Neuron (in vitro differentiated cells): ENCODE data around the gene COBL.

Experiments
- H2AFZ ChIP-seq: one replicate; pipeline ENCODE4 v1.6.1; 2013; ENCODE audit warnings: low read depth, mild to moderate bottlenecking, inconsistent platforms, low read length, moderate library complexity
- H3K27me3 ChIP-seq: one replicate; pipeline ENCODE4 v1.6.1; 2013; ENCODE audit warnings: low read length; ENCODE audit not compliant: insufficient read depth
- H3K36me3 ChIP-seq: one replicate; pipeline ENCODE4 v1.6.1; 2013; ENCODE audit warnings: low read length; ENCODE audit not compliant: insufficient read depth
- H3K4me1 ChIP-seq: one replicate; pipeline ENCODE4 v1.6.1; 2013; ENCODE audit warnings: low read length; ENCODE audit not compliant: insufficient read depth
- H3K4me3 ChIP-seq: 2 replicates; pipeline ENCODE4 v1.5.1; 2013; ENCODE audit warnings: mild to moderate bottlenecking, low read length, moderate library complexity
- H3K9me3 ChIP-seq: one replicate; pipeline ENCODE4 v1.6.1; 2013; ENCODE audit warnings: low read length

Gene COBL

DNA sequence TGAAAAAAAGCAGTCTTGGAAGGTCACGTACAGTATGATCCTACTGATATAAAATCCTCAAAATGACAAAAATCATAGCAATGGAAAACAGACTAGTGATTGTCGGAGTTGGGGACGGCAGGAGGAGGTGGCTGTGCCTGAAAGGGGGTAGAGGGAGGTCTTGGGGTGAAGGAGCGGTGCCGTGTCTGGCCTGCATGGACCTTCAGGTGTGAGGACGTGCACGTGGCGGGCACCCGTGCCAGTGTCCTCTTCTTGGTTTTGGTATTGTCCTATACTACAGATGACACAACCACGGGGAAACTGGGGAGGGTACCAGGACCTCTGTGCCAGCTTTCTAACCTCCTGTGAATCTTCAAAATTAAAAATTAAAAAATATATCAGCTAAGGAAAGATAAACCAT, 73.0 kb downstream of the COBL start:
- peaks cover under 1% of the 10 kb centered on the region for H3K4me1 ChIP-seq
- no peaks in the 10 kb centered on the region for H3K27me3 ChIP-seq
- H2AFZ ChIP-seq, result no peak overlapping the region
- no peak overlapping the region for H3K4me3 ChIP-seq
- H3K36me3 ChIP-seq, result no peaks in the 10 kb centered on the region
- no peaks in the 10 kb centered on the region for H3K9me3 ChIP-seq

DNA sequence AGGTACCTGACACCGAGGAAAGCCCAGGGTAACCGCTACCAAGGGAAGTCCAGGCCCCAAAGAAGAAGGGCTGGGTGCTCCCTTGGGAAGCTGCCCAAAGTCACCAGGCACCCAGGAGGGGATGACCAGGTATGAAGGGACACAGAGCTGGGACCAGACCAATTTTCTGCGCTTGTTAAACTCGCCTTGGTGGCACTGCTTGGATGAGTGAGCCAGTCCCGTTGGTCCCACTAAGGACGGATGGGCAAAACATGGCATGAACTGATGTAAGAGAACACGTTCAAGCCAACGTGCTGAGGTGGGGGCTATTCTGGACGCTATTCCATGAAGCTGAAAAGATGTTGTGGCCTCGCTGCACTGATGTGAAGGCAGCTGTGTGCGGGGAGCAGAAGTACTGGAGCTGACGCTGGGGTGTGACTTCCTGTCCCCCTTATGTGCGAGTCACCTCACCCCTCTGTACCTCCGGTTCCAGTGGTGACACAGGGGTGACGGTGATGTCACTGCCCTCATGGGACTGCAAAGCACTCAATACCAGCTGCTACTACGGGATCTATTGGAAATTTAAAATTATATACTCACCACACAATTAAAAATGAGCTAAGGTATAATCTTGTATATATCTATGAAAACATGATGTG, 73.6 kb downstream of the COBL start:
- no peak overlapping the region for H2AFZ ChIP-seq
- H3K36me3 ChIP-seq, result no peaks in the 10 kb centered on the region
- no peak overlapping the region for H3K4me3 ChIP-seq
- no peaks in the 10 kb centered on the region for H3K9me3 ChIP-seq
- H3K27me3 ChIP-seq, result no peaks in the 10 kb centered on the region
- peaks cover 6% of the 10 kb centered on the region for H3K4me1 ChIP-seq

DNA sequence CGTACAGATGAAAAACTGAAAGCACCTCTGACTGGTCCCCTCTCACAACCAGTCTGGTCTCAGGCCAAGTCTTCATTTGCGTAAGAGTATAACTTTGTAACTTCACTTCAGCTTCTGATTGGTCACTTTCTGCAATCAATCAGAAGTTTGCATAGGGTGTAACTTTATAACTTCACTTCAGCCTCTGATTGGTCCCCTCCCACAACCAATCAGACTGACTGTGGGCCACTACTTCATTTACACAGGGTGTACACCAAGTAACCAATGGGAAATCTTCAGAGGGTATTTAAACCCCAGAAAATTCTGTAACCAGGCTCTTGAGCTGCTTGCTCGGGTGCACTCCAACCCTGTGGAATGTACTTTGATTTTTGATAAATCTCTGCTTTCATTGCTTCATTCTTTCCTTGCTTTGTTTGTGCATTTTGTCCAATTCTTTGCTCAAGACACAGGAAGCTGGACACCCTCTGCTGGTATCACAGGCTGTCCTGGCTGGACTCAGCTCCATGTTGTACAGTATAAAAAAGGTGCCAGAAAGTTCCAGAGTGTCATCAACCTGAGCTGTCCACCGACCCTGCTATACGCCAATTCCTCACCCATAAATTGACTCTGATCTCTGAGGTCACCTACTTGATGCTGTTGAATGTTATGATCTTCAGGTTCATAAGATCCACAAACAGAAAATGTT, 74.5 kb downstream of the COBL start:
- Histone ChIP-seq H3K4me3 (no peak overlapping the region), H2AFZ (no peak overlapping the region), H3K4me1 (peaks cover 6% of the 10 kb centered on the region), H3K9me3 (no peaks in the 10 kb centered on the region), H3K36me3 (no peaks in the 10 kb centered on the region), H3K27me3 (no peaks in the 10 kb centered on the region)

DNA sequence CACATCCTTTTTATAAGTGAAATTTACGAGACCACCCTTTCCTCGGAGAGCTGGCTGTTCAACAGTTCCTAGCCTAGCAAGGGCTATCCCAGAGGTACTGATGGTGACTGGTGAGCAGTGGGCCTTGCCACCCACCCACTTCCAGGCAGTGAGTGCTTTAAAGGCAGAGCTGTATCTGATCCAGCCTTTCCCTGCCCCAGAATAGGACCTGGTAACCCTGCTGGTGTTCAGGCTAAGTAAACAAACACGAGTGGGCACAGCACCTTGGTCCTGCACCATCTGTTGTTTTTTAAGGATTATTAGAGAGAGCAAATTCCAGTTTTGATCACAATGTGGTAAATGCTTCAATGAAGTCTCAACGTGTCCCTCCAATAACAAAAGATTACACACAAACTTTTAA, 75.7 kb downstream of the COBL start:
- no peaks in the 10 kb centered on the region for H3K9me3 ChIP-seq

DNA sequence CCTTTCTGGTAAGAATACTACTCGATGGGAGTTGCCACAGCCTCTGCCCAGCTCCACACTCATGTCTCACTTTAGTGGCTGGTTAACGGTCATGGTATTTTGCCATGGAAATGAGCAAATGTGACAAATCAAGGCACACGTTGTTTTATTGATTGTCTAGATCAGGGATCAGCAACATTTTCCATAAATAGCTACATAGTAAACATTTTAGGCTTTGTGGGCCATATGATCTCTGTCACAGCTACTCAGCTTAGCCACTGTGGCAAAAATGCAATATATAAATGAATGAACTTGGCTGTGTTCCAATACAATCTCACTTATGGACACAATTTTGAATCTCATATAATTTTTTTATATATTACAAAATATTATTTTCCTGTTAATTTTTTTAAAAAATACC, 76.9 kb downstream of the COBL start:
- peaks cover 6% of the 10 kb centered on the region for H3K4me1 ChIP-seq
- H2AFZ ChIP-seq, result no peak overlapping the region
- no peaks in the 10 kb centered on the region for H3K36me3 ChIP-seq
- no peaks in the 10 kb centered on the region for H3K9me3 ChIP-seq
- H3K27me3 ChIP-seq, result no peaks in the 10 kb centered on the region
- H3K4me3 ChIP-seq, result no peak overlapping the region

More for the DNA sequence above, 75.7 kb downstream of the COBL start:
- no peaks in the 10 kb centered on the region for H3K27me3 ChIP-seq
- no peak overlapping the region for H2AFZ ChIP-seq
- H3K36me3 ChIP-seq, result no peaks in the 10 kb centered on the region
- H3K4me1 ChIP-seq, result peaks cover 6% of the 10 kb centered on the region
- no peak overlapping the region for H3K4me3 ChIP-seq

DNA sequence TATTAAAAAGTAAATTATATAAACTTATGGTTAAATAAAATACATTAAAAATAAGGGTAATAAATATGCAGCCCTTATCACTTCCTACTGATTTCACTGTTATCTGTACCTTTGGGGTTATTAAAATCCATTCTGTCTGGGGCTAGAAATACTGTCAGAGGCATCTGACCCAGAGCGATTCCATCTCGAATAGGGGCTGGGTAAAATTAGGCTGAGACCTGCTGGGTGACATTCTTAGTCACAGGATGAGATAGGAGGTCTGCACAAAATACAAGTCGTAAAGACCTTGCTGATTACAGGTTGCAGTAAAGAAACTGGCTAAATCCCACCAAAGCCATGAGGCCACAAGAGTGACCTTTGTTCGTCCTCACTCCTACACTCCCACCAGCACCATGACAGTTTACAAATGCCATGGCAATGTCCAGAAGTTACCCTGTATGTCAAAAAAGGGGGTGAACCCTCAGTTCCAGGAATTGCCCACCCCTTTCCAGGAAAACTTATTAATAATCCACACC, 77.6 kb downstream of the COBL start:
- Histone ChIP-seq H3K9me3 (no peaks in the 10 kb centered on the region), H3K36me3 (no peaks in the 10 kb centered on the region), H3K27me3 (no peaks in the 10 kb centered on the region), H2AFZ (no peak overlapping the region), H3K4me1 (peaks cover 6% of the 10 kb centered on the region), H3K4me3 (no peak overlapping the region)

DNA sequence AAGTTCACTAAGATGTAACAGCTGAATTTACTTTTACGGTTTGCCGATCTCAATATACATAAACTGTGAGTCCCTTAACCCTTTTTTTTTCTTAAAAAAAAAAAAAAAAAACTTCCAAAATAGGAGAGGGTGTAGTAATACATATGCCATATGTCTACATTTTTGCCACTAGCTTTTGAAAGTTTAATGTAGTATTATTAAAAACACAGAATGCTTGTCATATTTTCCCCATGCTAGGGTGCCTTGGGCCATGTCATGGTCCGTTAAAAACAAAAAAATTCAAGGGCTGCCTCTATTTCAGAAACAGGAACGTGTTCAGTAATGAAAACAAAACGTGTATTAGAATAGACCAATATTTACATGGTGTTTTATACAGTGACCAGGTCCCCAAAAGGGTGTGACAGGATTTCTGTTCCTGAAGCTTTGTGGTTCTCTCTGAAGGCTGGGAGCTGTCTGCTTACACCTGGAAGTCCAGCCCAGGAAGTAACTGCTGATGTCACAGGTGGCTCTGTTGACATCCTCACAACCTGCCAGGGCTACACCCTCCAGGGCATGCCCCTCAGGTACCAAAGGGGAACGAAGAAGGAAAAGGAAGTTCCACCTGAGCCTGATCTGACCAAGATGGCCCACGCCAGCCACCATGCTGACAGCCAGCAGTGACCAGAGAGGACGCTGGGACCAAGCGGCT, 79.0 kb downstream of the COBL start:
- no peaks in the 10 kb centered on the region for H3K9me3 ChIP-seq
- H3K36me3 ChIP-seq, result no peaks in the 10 kb centered on the region
- H3K27me3 ChIP-seq, result no peaks in the 10 kb centered on the region
- no peak overlapping the region for H2AFZ ChIP-seq
- H3K4me1 ChIP-seq, result peaks cover 11% of the 10 kb centered on the region
- H3K4me3 ChIP-seq, result no peak overlapping the region

DNA sequence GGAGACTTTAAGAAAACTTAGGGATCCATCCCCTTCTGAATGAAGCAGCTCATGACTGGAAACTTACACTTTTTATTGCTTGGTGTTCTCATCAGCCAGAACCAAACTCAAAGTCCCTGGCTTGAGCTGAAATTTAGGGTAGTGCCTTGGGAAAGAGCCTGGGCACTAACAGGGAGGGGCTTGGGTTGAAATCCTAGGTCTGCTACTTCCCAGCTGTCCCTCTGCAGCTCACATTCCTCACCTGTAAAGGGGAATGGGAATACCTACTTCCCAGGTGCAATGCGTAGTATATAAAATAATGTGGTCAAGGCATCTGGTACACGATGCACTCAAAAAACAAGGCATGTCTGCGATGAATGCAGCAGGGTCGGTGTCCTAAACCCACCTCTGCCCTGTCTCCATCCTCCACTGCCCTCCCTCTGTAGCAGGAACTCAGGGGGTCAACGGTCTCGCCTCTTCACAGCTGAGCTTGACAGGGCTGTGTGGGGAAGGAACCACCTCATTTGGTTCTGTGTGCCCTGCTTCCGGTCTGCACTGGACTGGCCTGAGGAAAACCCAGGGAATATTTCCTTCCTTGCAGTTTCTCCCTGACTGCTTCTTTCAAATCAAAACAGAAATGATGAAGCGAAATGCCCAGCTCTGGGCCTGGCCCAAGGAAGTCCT, 80.0 kb downstream of the COBL start:
- no peaks in the 10 kb centered on the region for H3K9me3 ChIP-seq
- H2AFZ ChIP-seq, result no peak overlapping the region
- no peaks in the 10 kb centered on the region for H3K36me3 ChIP-seq
- H3K4me3 ChIP-seq, result no peak overlapping the region
- peaks cover 11% of the 10 kb centered on the region for H3K4me1 ChIP-seq
- no peaks in the 10 kb centered on the region for H3K27me3 ChIP-seq

DNA sequence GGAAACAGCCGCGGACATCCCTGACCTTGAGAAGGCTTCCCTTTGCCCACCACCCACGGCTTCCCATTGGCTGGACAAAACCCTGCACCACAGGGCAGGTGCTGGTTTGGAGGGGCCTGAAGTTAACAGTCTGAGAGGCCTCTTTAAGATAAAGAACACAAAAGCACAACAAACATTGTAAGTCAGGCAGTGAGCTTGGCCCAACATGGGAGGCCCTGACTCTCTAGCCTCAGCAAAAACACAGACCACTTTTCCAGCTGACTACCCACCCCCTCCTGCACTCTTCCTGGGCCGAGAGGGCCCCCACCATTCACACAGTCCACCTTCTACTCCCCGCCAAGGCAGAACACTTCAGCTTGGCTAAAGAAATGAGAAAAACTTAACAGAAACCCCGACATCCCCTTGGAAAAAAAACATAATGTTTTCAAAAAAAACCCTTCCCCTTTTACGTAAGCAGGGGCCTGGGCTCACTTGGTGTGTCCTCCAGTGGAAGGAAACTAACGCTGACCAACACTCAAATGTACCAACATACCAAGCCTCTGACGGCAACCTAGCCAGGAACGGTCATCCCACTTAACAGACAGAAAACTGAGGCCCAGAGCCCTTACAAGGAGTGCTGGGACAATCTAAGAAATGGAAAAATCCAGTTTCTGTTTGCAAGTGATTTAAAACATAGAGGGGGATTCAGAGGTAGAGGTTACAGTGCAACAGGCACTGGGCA, 80.9 kb downstream of the COBL start:
- Histone ChIP-seq H3K36me3 (no peaks in the 10 kb centered on the region), H3K27me3 (no peaks in the 10 kb centered on the region), H2AFZ (no peak overlapping the region), H3K4me3 (no peak overlapping the region), H3K4me1 (peaks cover 11% of the 10 kb centered on the region), H3K9me3 (no peaks in the 10 kb centered on the region)

DNA sequence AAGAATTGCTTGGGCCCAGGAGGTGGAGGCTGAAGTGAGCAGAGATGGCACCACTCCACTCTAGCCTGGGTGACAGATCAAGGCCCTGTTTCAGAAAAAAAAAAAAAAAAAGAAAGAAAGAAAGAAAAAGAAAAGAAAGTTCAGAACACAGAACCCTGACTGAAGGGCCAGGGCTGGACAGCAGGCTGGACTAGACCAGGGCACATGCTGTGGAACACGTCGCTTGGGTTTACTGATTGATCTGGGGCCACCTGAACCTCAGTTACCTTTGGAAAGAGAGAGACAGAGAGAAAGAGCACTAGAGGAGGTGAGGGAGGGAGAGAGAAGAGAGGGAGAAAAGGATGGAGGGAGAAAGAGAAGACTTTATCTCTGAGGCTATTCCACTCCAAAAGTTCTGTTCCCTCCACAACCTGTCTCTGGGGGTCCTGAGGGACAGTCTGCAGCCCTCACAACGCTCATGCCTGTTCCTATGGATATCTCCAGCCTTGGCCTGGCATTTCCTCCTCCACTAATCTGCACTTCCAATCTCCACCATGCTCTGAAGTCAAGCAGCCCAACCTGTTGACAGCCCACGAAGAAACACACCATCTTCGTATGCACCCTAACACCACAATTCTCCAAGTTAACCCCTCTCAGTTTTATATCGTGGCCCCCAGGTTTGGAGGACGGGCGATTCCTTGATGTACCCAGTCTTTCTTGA, 81.8 kb downstream of the COBL start:
- peaks cover 11% of the 10 kb centered on the region for H3K4me1 ChIP-seq
- no peaks in the 10 kb centered on the region for H3K9me3 ChIP-seq
- no peak overlapping the region for H2AFZ ChIP-seq
- no peak overlapping the region for H3K4me3 ChIP-seq
- H3K27me3 ChIP-seq, result no peaks in the 10 kb centered on the region
- H3K36me3 ChIP-seq, result no peaks in the 10 kb centered on the region

DNA sequence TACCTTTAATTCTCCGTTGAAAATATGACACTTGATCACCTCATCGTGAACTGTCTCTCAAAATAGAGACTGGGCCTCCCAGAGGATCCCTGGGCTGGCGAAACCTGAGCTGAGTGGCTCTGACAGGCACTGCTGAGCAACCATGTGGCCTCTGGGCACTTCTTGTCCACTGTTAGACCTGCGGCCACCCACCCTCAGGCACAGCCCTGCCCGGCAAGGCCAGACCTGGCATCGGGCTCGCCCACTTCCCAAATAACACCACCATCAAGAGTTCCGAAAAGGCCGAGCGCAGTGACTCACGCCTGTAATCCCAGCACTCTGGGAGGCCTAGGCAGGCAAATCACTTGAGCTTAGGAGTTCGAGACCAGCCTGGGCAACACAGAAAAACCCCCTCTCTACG, 82.5 kb downstream of the COBL start:
- no peaks in the 10 kb centered on the region for H3K9me3 ChIP-seq
- no peak overlapping the region for H2AFZ ChIP-seq
- no peak overlapping the region for H3K4me3 ChIP-seq
- H3K27me3 ChIP-seq, result no peaks in the 10 kb centered on the region
- H3K4me1 ChIP-seq, result peaks cover 11% of the 10 kb centered on the region
- H3K36me3 ChIP-seq, result no peaks in the 10 kb centered on the region

DNA sequence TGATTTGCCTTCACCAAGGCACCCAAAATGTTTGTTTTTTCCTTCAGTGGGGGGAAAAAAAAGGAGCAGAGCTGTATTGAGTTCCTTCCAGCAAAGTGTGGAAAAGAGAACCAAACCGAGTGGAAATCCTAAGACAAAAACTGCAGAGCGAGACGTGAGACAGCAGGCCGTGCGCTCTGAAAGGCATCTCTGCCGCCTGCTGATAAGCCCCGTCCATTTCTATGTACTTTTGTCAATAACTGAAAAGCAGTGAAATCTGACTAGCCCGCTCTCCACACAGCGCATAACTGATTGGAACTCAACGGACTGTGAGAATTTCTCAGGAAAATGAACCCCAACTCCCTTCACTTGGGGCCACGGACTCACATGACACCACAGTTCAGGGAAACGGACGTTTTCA, 83.2 kb downstream of the COBL start:
- no peaks in the 10 kb centered on the region for H3K27me3 ChIP-seq

More for the DNA sequence above, 83.2 kb downstream of the COBL start:
- Histone ChIP-seq H3K36me3 (no peaks in the 10 kb centered on the region), H3K9me3 (no peaks in the 10 kb centered on the region), H2AFZ (no peak overlapping the region), H3K4me1 (peaks cover 8% of the 10 kb centered on the region), H3K4me3 (no peak overlapping the region)
